ENCODE measurements around the gene CTXND1.

The CTXND1 gene

GRCh38 chr15:80259942-80260510, 8.0 kb upstream of the CTXND1 start:
- TF ChIP-seq SIN3A (IDR thresholded peaks at IDR 0.05; ENCODE audit: borderline replicate concordance, insufficient read depth, low read length), result no peak

- TF ChIP-seq FOXP2 (optimal IDR thresholded peaks at IDR 0.05; ENCODE audit: borderline replicate concordance, extremely low read depth, extremely low read length, insufficient read depth), result no peak
- TF ChIP-seq TAF1 (IDR thresholded peaks at IDR 0.05; ENCODE audit: borderline replicate concordance, insufficient read depth, low read length), result no peak
- TF ChIP-seq SIN3A (IDR thresholded peaks at IDR 0.05; ENCODE audit: borderline replicate concordance, insufficient read depth, low read length), result no peak
- TF ChIP-seq POLR2AphosphoS5 (IDR thresholded peaks at IDR 0.05; ENCODE audit: low read depth, low read length), result no peak
- no peak for TF ChIP-seq REST (IDR thresholded peaks at IDR 0.05; ENCODE audit: insufficient read depth in 1 of 2, low read depth in 2 of 2, low read length in 2 of 2)
These were observed 439 bp downstream of the CTXND1 start for GRCh38 chr15:80251428-80252120.

- TF ChIP-seq SIN3A (IDR thresholded peaks at IDR 0.05; ENCODE audit: borderline replicate concordance, insufficient read depth, low read length) (no peak), POLR2AphosphoS5 (IDR thresholded peaks at IDR 0.05; ENCODE audit: low read depth, low read length) (no peak), REST (IDR thresholded peaks at IDR 0.05; ENCODE audit: insufficient read depth in 1 of 2, low read depth in 2 of 2, low read length in 2 of 2) (no peak), TAF1 (IDR thresholded peaks at IDR 0.05; ENCODE audit: borderline replicate concordance, insufficient read depth, low read length) (no peak), FOXP2 (optimal IDR thresholded peaks at IDR 0.05; ENCODE audit: borderline replicate concordance, extremely low read depth, extremely low read length, insufficient read depth) (no peak)
These were observed 1.2 kb downstream of the CTXND1 start for GRCh38 chr15:80250614-80251427.

GRCh38 chr15:80249973-80250372, 2.0 kb downstream of the CTXND1 start:
- TF ChIP-seq REST (IDR thresholded peaks at IDR 0.05; ENCODE audit: insufficient read depth in 1 of 2, low read depth in 2 of 2, low read length in 2 of 2), result no peak
- TF ChIP-seq TAF1 (IDR thresholded peaks at IDR 0.05; ENCODE audit: borderline replicate concordance, insufficient read depth, low read length), result no peak
- TF ChIP-seq FOXP2 (optimal IDR thresholded peaks at IDR 0.05; ENCODE audit: borderline replicate concordance, extremely low read depth, extremely low read length, insufficient read depth), result no peak
- no peak for TF ChIP-seq SIN3A (IDR thresholded peaks at IDR 0.05; ENCODE audit: borderline replicate concordance, insufficient read depth, low read length)
- TF ChIP-seq POLR2AphosphoS5 (IDR thresholded peaks at IDR 0.05; ENCODE audit: low read depth, low read length), result no peak

- TF ChIP-seq FOXP2 (optimal IDR thresholded peaks at IDR 0.05; ENCODE audit: borderline replicate concordance, extremely low read depth, extremely low read length, insufficient read depth) (no peak), TAF1 (IDR thresholded peaks at IDR 0.05; ENCODE audit: borderline replicate concordance, insufficient read depth, low read length) (no peak), REST (IDR thresholded peaks at IDR 0.05; ENCODE audit: insufficient read depth in 1 of 2, low read depth in 2 of 2, low read length in 2 of 2) (no peak), POLR2AphosphoS5 (IDR thresholded peaks at IDR 0.05; ENCODE audit: low read depth, low read length) (no peak), SIN3A (IDR thresholded peaks at IDR 0.05; ENCODE audit: borderline replicate concordance, insufficient read depth, low read length) (no peak)
These were observed 4.7 kb downstream of the CTXND1 start for GRCh38 chr15:80247320-80247719.

Data from PFSK-1 (cell line).